Natural killer cell treated with Interleukin-12 subunit alpha and Interleukin-12 subunit beta and Interleukin-15 and Interleukin-18, amount 100 ng/mL, for 72 hours (primary cell): ENCODE data around the gene PLAC9. TPM values are rescaled to one million over a fixed set of nuclear protein-coding genes. Genes with fewer than 3 reads are reported as not detected.

Source experiments
- ATAC-seq, 2 donors: fragments of 150-1000 bp; cut with Tn5 transposase in 1 of 2; sonication (Bioruptor Pico), chemical (Tn5 transposase) in 1 of 2; 2 replicates each; pipeline ENCODE4 v1.10.0; 2021
- DNase-seq: peaks from one replicate; pipeline ENCODE4 v3.0.0; 2022; ENCODE audit warnings: low spot score
- H3K27ac Mint-ChIP-seq, 2 donors: 1 replicate in 1 of 2; 2 replicates in 1 of 2; pipeline ENCODE4 v1.8.0; 2022; ENCODE audit warnings: mixed read lengths in 2 of 2, mild to moderate bottlenecking in 1 of 2, moderate library complexity in 1 of 2
- H3K27me3 Mint-ChIP-seq, 2 donors: 1 replicate in 1 of 2; 2 replicates in 1 of 2; pipeline ENCODE4 v1.8.0; 2022; ENCODE audit warnings: mixed read lengths in 2 of 2
- H3K36me3 Mint-ChIP-seq: one replicate; pipeline ENCODE4 v1.8.0; 2022; ENCODE audit warnings: mixed read lengths
- H3K4me1 Mint-ChIP-seq, 2 donors: 1 replicate in 1 of 2; 2 replicates in 1 of 2; pipeline ENCODE4 v1.8.0; 2022; ENCODE audit warnings: low read depth in 2 of 2, mixed read lengths in 2 of 2, mild to moderate bottlenecking in 1 of 2
- H3K4me3 Mint-ChIP-seq: one replicate; pipeline ENCODE4 v1.8.0; 2022; ENCODE audit warnings: mixed read lengths
- H3K9me3 Mint-ChIP-seq: 2 replicates; pipeline ENCODE4 v1.8.0; 2022; ENCODE audit warnings: mixed read lengths
- total RNA-seq, 2 donors: library from RNA; stranded (reverse); gene quantifications; one replicate each; pipeline ENCODE4 v1.2.3, GENCODE V29; 2022

Gene PLAC9
- total RNA-seq, 2 donors from 2014 or later: not detected

GRCh38 chr10:80187465-80188409 is 55.2 kb downstream of the PLAC9 start:
- Mint-ChIP-seq H3K4me3 (peak overlapping the region; percentile 55), H3K9me3 (no peaks in the 10 kb centered on the region), H3K27me3 (no peaks in the 10 kb centered on the region), H3K4me1 (peaks cover 70 to 76% of the 10 kb centered on the region in 2 donors), H3K27ac (peak overlapping the region; percentile 66 to 83), H3K36me3 (peaks cover 8% of the 10 kb centered on the region)
- no peak for DNase-seq
- peak; percentile 59 to 75 for ATAC-seq

GRCh38 chr10:80188713-80189112 is 56.2 kb downstream of the PLAC9 start:
- H3K36me3 Mint-ChIP-seq: peaks cover 8% of the 10 kb centered on the region
- H3K4me3 Mint-ChIP-seq: peak overlapping the region; percentile 55
- DNase-seq (no peak), ATAC-seq (no peak)
- H3K27ac Mint-ChIP-seq: peak overlapping the region; percentile 66 to 83
- no peaks in the 10 kb centered on the region for H3K27me3 Mint-ChIP-seq
- peaks cover 64 to 76% of the 10 kb centered on the region in 2 donors for H3K4me1 Mint-ChIP-seq
- no peaks in the 10 kb centered on the region for H3K9me3 Mint-ChIP-seq

GRCh38 chr10:80191589-80192270 is 59.2 kb downstream of the PLAC9 start:
- Mint-ChIP-seq H3K4me3 (peak overlapping the region; percentile 77), H3K36me3 (peaks cover 13% of the 10 kb centered on the region), H3K9me3 (no peaks in the 10 kb centered on the region), H3K4me1 (peaks cover 57 to 65% of the 10 kb centered on the region in 2 donors), H3K27ac (peak overlapping the region; percentile 82 to 90), H3K27me3 (no peaks in the 10 kb centered on the region)
- DNase-seq (peak; percentile 80), ATAC-seq (peak; percentile 84 to 88)

- no peaks in the 10 kb centered on the region for H3K9me3 Mint-ChIP-seq
- peaks cover 58 to 64% of the 10 kb centered on the region in 2 donors for H3K4me1 Mint-ChIP-seq
- H3K36me3 Mint-ChIP-seq: peaks cover 13% of the 10 kb centered on the region
- H3K27ac Mint-ChIP-seq: peak overlapping the region; percentile 82 to 90
- DNase-seq (no peak), ATAC-seq (no peak)
- no peak overlapping the region for H3K4me3 Mint-ChIP-seq
- no peaks in the 10 kb centered on the region for H3K27me3 Mint-ChIP-seq
Observed at GRCh38 chr10:80192553-80192952, 60.0 kb downstream of the PLAC9 start.

- Mint-ChIP-seq H3K9me3 (no peaks in the 10 kb centered on the region), H3K4me1 (peaks cover 50 to 51% of the 10 kb centered on the region in 2 donors), H3K36me3 (peaks cover 13% of the 10 kb centered on the region), H3K27ac (peak overlapping the region in 1 of 2 donors; percentile 81), H3K4me3 (no peak overlapping the region), H3K27me3 (no peaks in the 10 kb centered on the region)
- DNase-seq: no peak
- ATAC-seq: no peak
Observed at GRCh38 chr10:80194373-80195045, 62.0 kb downstream of the PLAC9 start.

Other genes with a start within 250 kb of the PLAC9 start
- gene SFTPD, start 183.6 kb upstream of the PLAC9 start, total RNA-seq: not detected
- 10 to 100 TPM in 1 of 2 donors, 1 to 10 TPM in 1; 8.3 to 13.2 TPM for gene TMEM254, start 54.1 kb upstream of the PLAC9 start, total RNA-seq
- gene ANXA11, start 72.8 kb downstream of the PLAC9 start, total RNA-seq: 100 to 1,000 TPM; 134 to 166 TPM
- gene MAT1A, start 156.9 kb downstream of the PLAC9 start, total RNA-seq: not detected
- not detected for gene DYDC1, start 224.0 kb downstream of the PLAC9 start, total RNA-seq
- not detected for gene DYDC2, start 224.1 kb downstream of the PLAC9 start, total RNA-seq